NB4 (cell line): ENCODE results near the gene MED13L.
A peak's percentile ranks its signal among the peaks of the same experiment; 100 is the strongest.
"Not testable (repeated sequence)": the region's sequence is repeated elsewhere in the genome, so short reads cannot be mapped to it uniquely, and the experiment has no call there.

ENCODE experiments used
- DNase-seq: peaks from one replicate; pipeline ENCODE4 v3.0.0; 2010; ENCODE audit warnings: low read depth
- H3K4me3 ChIP-seq: one replicate; pipeline ENCODE4 v1.5.1; 2011; ENCODE audit warnings: mild to moderate bottlenecking, low read depth, low read length, moderate library complexity
- MYC ChIP-seq: IDR thresholded peaks from 2 replicates; pipeline ENCODE4 v1.6.1; 2011; ENCODE audit warnings: low read depth, low read length
- POLR2A ChIP-seq: IDR thresholded peaks from 2 replicates; pipeline ENCODE4 v1.6.1; 2011; ENCODE audit warnings: mild to moderate bottlenecking; ENCODE audit not compliant: insufficient read length; ENCODE audit errors: extremely low read depth
- TF ChIP-seq, protein P1 (sequence below): IDR thresholded peaks from 2 replicates; pipeline ENCODE4 v1.6.1; 2011; ENCODE audit warnings: low read depth, low read length
- TF ChIP-seq, protein P2 (sequence below): IDR thresholded peaks from one replicate; pipeline ENCODE4 v1.5.1; 2012; ENCODE audit warnings: low read depth, low read length

MED13L gene

DNA sequence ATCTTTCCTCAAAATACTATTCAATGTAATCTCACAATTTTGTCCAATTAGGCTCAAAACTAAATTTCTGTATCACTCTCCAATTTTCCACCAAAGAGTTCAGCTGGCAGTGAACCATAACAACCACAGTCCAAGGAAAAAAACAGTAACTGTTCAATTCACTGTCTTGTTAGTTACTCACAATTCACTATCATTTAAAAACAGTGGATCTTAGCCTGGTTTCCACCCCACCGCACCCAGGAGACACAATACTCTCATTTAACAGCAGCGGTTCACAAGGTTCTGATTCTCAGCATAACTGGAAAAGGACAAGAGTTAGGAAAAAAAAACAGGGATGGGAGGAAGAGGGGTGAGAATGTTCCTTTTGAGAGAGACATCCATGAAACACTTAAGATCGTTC is 40.5 kb downstream of the MED13L start:
- no peak overlapping the region for H3K4me3 ChIP-seq
- no peak for TF ChIP-seq MYC
- TF ChIP-seq, protein P1, sequence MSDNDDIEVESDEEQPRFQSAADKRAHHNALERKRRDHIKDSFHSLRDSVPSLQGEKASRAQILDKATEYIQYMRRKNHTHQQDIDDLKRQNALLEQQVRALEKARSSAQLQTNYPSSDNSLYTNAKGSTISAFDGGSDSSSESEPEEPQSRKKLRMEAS: no peak
- TF ChIP-seq, protein P2, sequence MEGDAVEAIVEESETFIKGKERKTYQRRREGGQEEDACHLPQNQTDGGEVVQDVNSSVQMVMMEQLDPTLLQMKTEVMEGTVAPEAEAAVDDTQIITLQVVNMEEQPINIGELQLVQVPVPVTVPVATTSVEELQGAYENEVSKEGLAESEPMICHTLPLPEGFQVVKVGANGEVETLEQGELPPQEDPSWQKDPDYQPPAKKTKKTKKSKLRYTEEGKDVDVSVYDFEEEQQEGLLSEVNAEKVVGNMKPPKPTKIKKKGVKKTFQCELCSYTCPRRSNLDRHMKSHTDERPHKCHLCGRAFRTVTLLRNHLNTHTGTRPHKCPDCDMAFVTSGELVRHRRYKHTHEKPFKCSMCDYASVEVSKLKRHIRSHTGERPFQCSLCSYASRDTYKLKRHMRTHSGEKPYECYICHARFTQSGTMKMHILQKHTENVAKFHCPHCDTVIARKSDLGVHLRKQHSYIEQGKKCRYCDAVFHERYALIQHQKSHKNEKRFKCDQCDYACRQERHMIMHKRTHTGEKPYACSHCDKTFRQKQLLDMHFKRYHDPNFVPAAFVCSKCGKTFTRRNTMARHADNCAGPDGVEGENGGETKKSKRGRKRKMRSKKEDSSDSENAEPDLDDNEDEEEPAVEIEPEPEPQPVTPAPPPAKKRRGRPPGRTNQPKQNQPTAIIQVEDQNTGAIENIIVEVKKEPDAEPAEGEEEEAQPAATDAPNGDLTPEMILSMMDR: no peak
- no peak for TF ChIP-seq POLR2A

DNA sequence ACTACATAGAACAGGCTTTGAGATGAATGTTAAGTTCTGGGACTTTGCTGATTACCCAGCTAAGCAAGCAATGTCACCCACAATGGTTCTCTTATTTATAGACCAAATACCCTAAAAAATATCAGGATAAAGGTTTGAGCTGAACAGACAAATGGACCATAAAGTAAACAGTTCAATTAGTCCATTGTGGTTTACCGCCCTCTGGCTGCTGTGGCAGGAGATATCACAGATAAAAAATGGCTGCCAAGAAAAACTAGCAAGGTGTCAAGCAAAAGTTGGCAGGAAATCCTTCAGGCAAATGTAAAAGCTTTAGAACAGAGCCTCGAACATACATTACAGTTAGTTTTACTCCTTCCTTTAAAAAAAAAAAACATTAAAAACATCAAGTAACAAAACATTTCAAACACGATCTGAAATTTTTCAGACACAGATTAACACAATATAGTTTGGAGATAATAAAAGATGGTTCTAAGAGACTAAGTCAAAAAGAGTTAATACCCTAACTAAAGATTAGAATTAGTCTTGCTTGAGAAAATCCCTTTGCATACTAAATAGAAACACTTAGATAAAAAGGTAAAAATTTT is 41.3 kb downstream of the MED13L start:
- no peak for TF ChIP-seq POLR2A
- no peak for TF ChIP-seq MYC
- TF ChIP-seq, protein P1: no peak
- TF ChIP-seq, protein P2: peak; percentile 76
- H3K4me3 ChIP-seq: no peak overlapping the region
- DNase-seq: peak; percentile 74

More for the DNA sequence above, 40.5 kb downstream of the MED13L start:
- no peak for DNase-seq

DNA sequence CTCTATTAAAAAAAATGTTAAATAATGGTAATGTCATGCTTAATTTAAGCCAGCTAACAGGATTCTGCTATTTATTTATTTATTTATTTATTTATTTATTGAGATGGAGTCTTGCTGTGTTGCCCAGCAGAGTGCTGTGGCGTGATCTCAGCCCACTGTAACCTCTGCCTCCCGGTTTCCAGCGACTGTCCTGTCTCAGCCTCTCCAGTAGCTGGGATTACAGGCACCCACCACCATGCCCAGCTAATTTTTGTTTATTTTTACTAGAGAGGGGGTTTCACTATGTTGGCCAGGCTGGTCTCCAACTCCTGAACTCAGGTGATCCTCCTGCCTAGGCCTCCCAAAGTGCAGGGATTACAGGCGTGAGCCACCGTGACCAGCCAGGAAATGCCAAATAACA is 43.3 kb downstream of the MED13L start:
- DNase-seq, H3K4me3 ChIP-seq: not testable (repeated sequence)

DNA sequence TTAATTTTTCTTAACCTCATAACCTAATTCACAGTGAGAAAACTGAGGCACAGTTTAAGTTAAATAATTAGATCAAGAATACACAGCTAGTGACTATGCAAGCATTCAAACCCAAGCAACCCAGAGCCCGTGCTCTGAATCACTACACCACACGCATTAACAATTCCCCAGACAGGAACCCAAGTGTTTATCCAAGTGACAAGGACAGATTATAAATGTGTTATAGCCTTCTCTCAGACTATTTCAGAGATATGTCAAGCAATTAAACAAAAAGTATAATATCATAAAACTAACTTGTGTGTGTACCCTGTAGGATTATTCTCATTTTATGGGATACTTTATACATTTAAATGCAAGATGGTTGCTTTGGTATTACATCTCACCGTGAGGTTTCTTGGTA is 43.8 kb downstream of the MED13L start:
- no peak for DNase-seq
- H3K4me3 ChIP-seq: no peak overlapping the region
- TF ChIP-seq, protein P2: no peak
- TF ChIP-seq POLR2A (no peak), MYC (no peak)
- TF ChIP-seq, protein P1: no peak

DNA sequence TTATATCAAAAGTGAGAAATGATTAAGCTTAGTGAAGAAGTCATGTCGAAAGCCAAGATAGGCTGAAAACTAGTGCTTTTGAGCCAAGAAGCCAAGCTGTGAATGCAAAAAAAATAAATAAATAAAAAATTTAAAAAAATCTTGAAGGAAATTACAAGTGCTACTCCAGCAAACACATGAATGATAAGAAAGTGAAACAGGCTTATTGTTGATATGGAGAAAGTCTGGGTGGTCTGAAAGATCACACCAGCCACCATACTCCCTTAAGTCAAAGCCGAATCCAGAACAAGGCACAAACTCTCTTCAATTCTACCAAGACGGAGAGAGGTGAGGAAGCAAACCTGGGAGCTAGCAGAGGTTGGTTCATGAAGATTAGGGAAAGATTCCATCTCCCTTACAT is 49.7 kb downstream of the MED13L start:
- TF ChIP-seq, protein P2: no peak
- H3K4me3 ChIP-seq: no peak overlapping the region
- no peak for DNase-seq

DNA sequence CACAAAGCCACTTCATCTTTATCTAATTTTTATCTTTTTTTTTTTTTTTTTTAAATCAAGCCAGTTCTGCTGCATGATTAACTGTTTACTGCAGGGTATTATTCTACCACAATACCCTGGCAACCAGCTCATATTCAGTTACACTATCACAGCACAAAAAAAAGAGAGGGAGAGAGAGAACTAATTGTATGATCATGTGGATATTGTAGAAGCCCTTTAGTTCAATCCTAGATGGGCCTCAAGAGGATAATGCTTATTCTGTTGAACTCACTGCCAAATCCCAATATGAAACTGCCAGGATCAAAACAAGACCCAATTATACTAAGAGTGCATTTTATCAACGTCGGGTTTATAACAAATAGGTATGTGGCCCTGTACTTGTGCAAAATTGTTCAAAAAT is 51.5 kb downstream of the MED13L start:
- H3K4me3 ChIP-seq: no peak overlapping the region
- no peak for DNase-seq
- TF ChIP-seq MYC (no peak), POLR2A (no peak)
- TF ChIP-seq, protein P1: no peak
- TF ChIP-seq, protein P2: no peak
